Breast epithelium (tissue), 3 donors: ENCODE data around the gene SLC13A2.

Experiments used
- POLR2A ChIP-seq: fragments of 450-650 bp; IDR thresholded peaks from one replicate; pipeline ENCODE4 v1.6.1; 2016; ENCODE audit warnings: antibody characterized with exemption, mild to moderate bottlenecking, moderate library complexity
- POLR2AphosphoS5 ChIP-seq, 3 donors: sonication (generic); formaldehyde crosslinking; IDR thresholded peaks; one replicate each; pipeline ENCODE4 v1.6.1; 2017; ENCODE audit warnings: antibody characterized with exemption in 3 of 3
- TF ChIP-seq, protein P1 (sequence below), 3 donors: fragments of 450-650 bp; IDR thresholded peaks; one replicate each; pipeline ENCODE4 v1.5.1; 2016 to 2017; ENCODE audit warnings: antibody characterized with exemption in 3 of 3, mild to moderate bottlenecking in 3 of 3, moderate library complexity in 3 of 3

DNA sequence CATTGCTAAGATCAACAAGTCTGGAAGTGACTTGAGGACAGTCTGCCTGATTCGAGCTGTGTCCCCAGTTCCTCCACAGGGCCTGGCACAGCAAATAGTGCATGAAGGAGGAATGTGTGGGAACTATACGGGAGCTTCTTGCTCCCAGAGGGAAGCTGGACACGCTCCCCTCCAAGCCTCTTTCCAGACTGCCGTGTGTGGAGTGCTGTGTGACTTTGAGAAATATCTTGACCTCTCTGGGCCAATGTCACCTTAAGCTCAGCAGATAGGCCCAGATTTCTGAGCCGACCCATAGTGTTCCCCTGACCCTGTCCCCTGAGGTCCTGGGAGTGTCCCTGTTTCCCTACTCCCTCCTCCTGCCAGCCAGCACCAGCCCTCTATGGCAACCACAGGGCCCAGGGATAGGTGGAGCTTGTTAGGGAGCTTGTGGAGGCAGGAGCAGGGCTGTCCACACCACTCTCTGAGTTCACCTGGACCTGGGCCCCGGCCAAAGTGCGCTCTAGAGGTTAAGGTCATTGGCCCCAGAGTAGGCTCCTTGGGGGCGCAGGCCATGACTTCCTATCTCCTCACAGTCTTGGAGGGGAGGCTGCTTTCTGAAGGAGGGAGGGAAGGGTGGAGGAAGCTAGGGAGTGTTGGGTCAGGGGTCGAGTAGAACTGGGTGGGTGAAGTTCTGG, 26.4 kb downstream of the SLC13A2 start:
- TF ChIP-seq, protein P1, sequence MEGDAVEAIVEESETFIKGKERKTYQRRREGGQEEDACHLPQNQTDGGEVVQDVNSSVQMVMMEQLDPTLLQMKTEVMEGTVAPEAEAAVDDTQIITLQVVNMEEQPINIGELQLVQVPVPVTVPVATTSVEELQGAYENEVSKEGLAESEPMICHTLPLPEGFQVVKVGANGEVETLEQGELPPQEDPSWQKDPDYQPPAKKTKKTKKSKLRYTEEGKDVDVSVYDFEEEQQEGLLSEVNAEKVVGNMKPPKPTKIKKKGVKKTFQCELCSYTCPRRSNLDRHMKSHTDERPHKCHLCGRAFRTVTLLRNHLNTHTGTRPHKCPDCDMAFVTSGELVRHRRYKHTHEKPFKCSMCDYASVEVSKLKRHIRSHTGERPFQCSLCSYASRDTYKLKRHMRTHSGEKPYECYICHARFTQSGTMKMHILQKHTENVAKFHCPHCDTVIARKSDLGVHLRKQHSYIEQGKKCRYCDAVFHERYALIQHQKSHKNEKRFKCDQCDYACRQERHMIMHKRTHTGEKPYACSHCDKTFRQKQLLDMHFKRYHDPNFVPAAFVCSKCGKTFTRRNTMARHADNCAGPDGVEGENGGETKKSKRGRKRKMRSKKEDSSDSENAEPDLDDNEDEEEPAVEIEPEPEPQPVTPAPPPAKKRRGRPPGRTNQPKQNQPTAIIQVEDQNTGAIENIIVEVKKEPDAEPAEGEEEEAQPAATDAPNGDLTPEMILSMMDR (IDR thresholded peaks at IDR 0.05), result no peak
- TF ChIP-seq POLR2A (no peak), POLR2AphosphoS5 (IDR thresholded peaks at IDR 0.05) (no peak)
